HuH-7.5 (cell line): ENCODE data around the gene PITX3.
"Not testable (repeated sequence)": the region's sequence is repeated elsewhere in the genome, so short reads cannot be mapped to it uniquely, and the experiment has no call there.

Source experiments
- DNase-seq: peaks from one replicate; pipeline ENCODE4 v3.0.0; 2011; ENCODE audit warnings: low spot score

PITX3 gene

GRCh38 chr10:102226542-102226870 lies 14.8 kb downstream of the PITX3 start:
- DNase-seq: no peak

- DNase-seq: peak; percentile 96
Measured at GRCh38 chr10:102225646-102226541, 15.4 kb downstream of the PITX3 start, which contains the start of gene ELOVL3. ELOVL3 (plus strand) TSS chr10:102226299; CDS start chr10:102226549, 250 bp downstream.

GRCh38 chr10:102222797-102223196 lies 18.5 kb downstream of the PITX3 start:
- no peak for DNase-seq

GRCh38 chr10:102220612-102221011 lies 20.7 kb downstream of the PITX3 start:
- no peak for DNase-seq

- DNase-seq: no peak
Measured at GRCh38 chr10:102219370-102219769, 21.9 kb downstream of the PITX3 start.

- DNase-seq: not testable (repeated sequence)
Measured at GRCh38 chr10:102213599-102213998, 27.7 kb downstream of the PITX3 start.

GRCh38 chr10:102211615-102212299 lies 29.6 kb downstream of the PITX3 start:
- DNase-seq: no peak

- DNase-seq: no peak
Measured at GRCh38 chr10:102208311-102209035, 32.8 kb downstream of the PITX3 start.

- DNase-seq: no peak
Measured at GRCh38 chr10:102202386-102202785, 38.9 kb downstream of the PITX3 start.

GRCh38 chr10:102200751-102201640 lies 40.3 kb downstream of the PITX3 start:
- no peak for DNase-seq

- peak; percentile 69 for DNase-seq
Measured at GRCh38 chr10:102198027-102198426, 43.3 kb downstream of the PITX3 start.

GRCh38 chr10:102196893-102197292 lies 44.4 kb downstream of the PITX3 start:
- DNase-seq: no peak

GRCh38 chr10:102195296-102195870 lies 45.9 kb downstream of the PITX3 start:
- DNase-seq: no peak

GRCh38 chr10:102191956-102192355 lies 49.4 kb downstream of the PITX3 start:
- no peak for DNase-seq

- DNase-seq: not testable (repeated sequence)
Measured at GRCh38 chr10:102188941-102189898, 52.1 kb downstream of the PITX3 start.

GRCh38 chr10:102188298-102188940 lies 52.9 kb downstream of the PITX3 start:
- DNase-seq: no peak

GRCh38 chr10:102185811-102186527 lies 55.3 kb downstream of the PITX3 start:
- no peak for DNase-seq

- no peak for DNase-seq
Measured at GRCh38 chr10:102185272-102185671, 56.0 kb downstream of the PITX3 start.

- DNase-seq: no peak
Measured at GRCh38 chr10:102184606-102185005, 56.7 kb downstream of the PITX3 start.
